Caco-2 (cell line): Measurements from ENCODE around the gene TTC7B. TPM values are rescaled to one million over a fixed set of nuclear protein-coding genes. Genes with fewer than 3 reads are reported as not detected.

Experiments
- BruUV-seq: library from RNA; stranded (reverse); fragments of 400-500 nt; replicated peaks from 2 replicates; lab custom pipeline; 2021; lab: Mats Ljungman, UMichigan
- CTCF ChIA-PET: fragments of 300-600 bp; sonication (Branson Sonifier 250); formaldehyde crosslinking; loops from one replicate; lab custom pipeline; 2022; ENCODE audit warnings: antibody characterized with exemption; lab: Charles Lee
- POLR2A ChIA-PET: fragments of 300-600 bp; sonication (Branson Sonifier 250); formaldehyde crosslinking; loops from one replicate; lab custom pipeline; 2022; ENCODE audit warnings: antibody characterized with exemption; lab: Charles Lee
- DNase-seq, 2 experiments: peaks; one replicate each; pipeline versions ENCODE4 v3.0.0 to v3.0.0-alpha.2; 2020 to 2022
- H3K27me3 ChIP-seq: replicated peaks from 2 replicates; pipeline ENCODE4 v1.6.0; 2011; ENCODE audit warnings: low read length; ENCODE audit not compliant: control insufficient read depth, insufficient read depth
- H3K36me3 ChIP-seq: 2 replicates; pipeline ENCODE4 v1.5.1; 2011; ENCODE audit warnings: low read length; ENCODE audit not compliant: control insufficient read depth, insufficient read depth
- H3K4me1 ChIP-seq: fragments of 250-450 bp; sonication (Bioruptor Pico); 2 replicates; pipeline ENCODE4 v1.5.1; 2020; ENCODE audit warnings: mild to moderate bottlenecking
- H3K4me3 ChIP-seq: 2 replicates; pipeline ENCODE4 v1.5.1; 2011; ENCODE audit warnings: low read depth, mild to moderate bottlenecking, control low read depth, low read length
- H3K9me3 ChIP-seq: fragments of 250-450 bp; sonication (Bioruptor Pico); 2 replicates; pipeline ENCODE4 v1.5.1; 2020; ENCODE audit warnings: mild to moderate bottlenecking, moderate library complexity
- H3K27ac Mint-ChIP-seq: one replicate; pipeline ENCODE4 v1.8.0; 2022; ENCODE audit warnings: mixed read lengths; ENCODE audit not compliant: unreplicated experiment
- H3K27me3 Mint-ChIP-seq: one replicate; pipeline ENCODE4 v1.8.0; 2022; ENCODE audit warnings: mixed read lengths; ENCODE audit not compliant: insufficient read depth, unreplicated experiment
- H3K36me3 Mint-ChIP-seq: one replicate; pipeline ENCODE4 v1.8.0; 2022; ENCODE audit warnings: mild to moderate bottlenecking, mixed read lengths; ENCODE audit not compliant: insufficient read depth, unreplicated experiment
- H3K4me1 Mint-ChIP-seq: one replicate; pipeline ENCODE4 v1.8.0; 2022; ENCODE audit warnings: low read depth, mixed read lengths; ENCODE audit not compliant: unreplicated experiment
- H3K4me3 Mint-ChIP-seq: one replicate; pipeline ENCODE4 v1.8.0; 2022; ENCODE audit warnings: mild to moderate bottlenecking, moderate library complexity, mixed read lengths; ENCODE audit not compliant: unreplicated experiment
- H3K9me3 Mint-ChIP-seq: one replicate; pipeline ENCODE4 v1.8.0; 2022; ENCODE audit warnings: mixed read lengths; ENCODE audit not compliant: unreplicated experiment
- CTCF ChIP-seq, 2 experiments: fragments of 200-600 bp in 1 of 2; IDR thresholded peaks; 1 replicate in 1 of 2; 2 replicates in 1 of 2; pipeline versions ENCODE4 v1.5.1 to v1.8.0; 2011 to 2022; ENCODE audit warnings: antibody characterized with exemption in 1 of 2, control low read depth in 1 of 2, inconsistent platforms in 1 of 2, low read depth in 1 of 2, low read length in 1 of 2, mild to moderate bottlenecking in 1 of 2, moderate library complexity in 1 of 2; ENCODE audit not compliant: insufficient read depth in 1 of 2, severe bottlenecking in 1 of 2, unreplicated experiment in 1 of 2
- intact Hi-C: fragments of 100-400 bp; cut with micrococcal nuclease; formaldehyde crosslinking; loops from one replicate; pipeline ENCODE4 v1.10.0; 2022; ENCODE audit not compliant: unreplicated experiment
- total RNA-seq: library from RNA; stranded (reverse); gene quantifications from 2 replicates; pipeline ENCODE4 v1.2.3, GENCODE V29; 2022

Gene TTC7B
- total RNA-seq, 1 experiment from 2014 or later: 28.5 TPM

GRCh38 chr14:90558983-90559590, 257.1 kb downstream of the TTC7B start:
- BruUV-seq: no TSS peak
- no peaks in the 10 kb centered on the region for H3K27me3 Mint-ChIP-seq
- no peaks in the 10 kb centered on the region for H3K36me3 Mint-ChIP-seq
- H3K4me1 Mint-ChIP-seq: no peaks in the 10 kb centered on the region
- intact Hi-C loops: no loop called here
- H3K9me3 ChIP-seq: no peaks in the 10 kb centered on the region
- H3K27me3 ChIP-seq: no peaks in the 10 kb centered on the region
- no peak overlapping the region for H3K4me3 Mint-ChIP-seq
- no peaks in the 10 kb centered on the region for H3K36me3 ChIP-seq
- TF ChIP-seq CTCF (IDR thresholded peaks at IDR 0.05; ENCODE audit: insufficient read depth in 1 of 2, low read depth in 1 of 2, low read length in 1 of 2, severe bottlenecking in 1 of 2, unreplicated experiment in 1 of 2): no peak
- peak overlapping the region; percentile 23 for H3K27ac Mint-ChIP-seq
- ChIA-PET CTCF (no interaction called here), POLR2A (interaction anchor here (0.6 kb wide), 1 partner anchor 81 kb away, joined by 5 read pairs; no protein-coding TSS in a partner anchor)
- H3K9me3 Mint-ChIP-seq: no peaks in the 10 kb centered on the region
- H3K4me1 ChIP-seq: peaks cover 13% of the 10 kb centered on the region; the same call in 1 of the 2 replicates
- DNase-seq: no peak
- no peak overlapping the region for H3K4me3 ChIP-seq

GRCh38 chr14:90558041-90558982, 257.9 kb downstream of the TTC7B start:
- Mint-ChIP-seq H3K27me3 (no peaks in the 10 kb centered on the region), H3K4me1 (no peaks in the 10 kb centered on the region), H3K4me3 (no peak overlapping the region), H3K27ac (peak overlapping the region; percentile 23), H3K36me3 (no peaks in the 10 kb centered on the region), H3K9me3 (no peaks in the 10 kb centered on the region)
- intact Hi-C loops: no loop called here
- BruUV-seq: no TSS peak
- no peak for DNase-seq
- no peaks in the 10 kb centered on the region for H3K9me3 ChIP-seq
- ChIA-PET POLR2A (no interaction called here), CTCF (no interaction called here)
- TF ChIP-seq CTCF (IDR thresholded peaks at IDR 0.05; ENCODE audit: insufficient read depth in 1 of 2, low read depth in 1 of 2, low read length in 1 of 2, severe bottlenecking in 1 of 2, unreplicated experiment in 1 of 2): no peak
- H3K27me3 ChIP-seq: no peaks in the 10 kb centered on the region
- H3K4me3 ChIP-seq: no peak overlapping the region
- H3K36me3 ChIP-seq: no peaks in the 10 kb centered on the region
- peaks cover 13% of the 10 kb centered on the region; the same call in 1 of the 2 replicates for H3K4me1 ChIP-seq

GRCh38 chr14:90557516-90557915, 258.7 kb downstream of the TTC7B start:
- Histone ChIP-seq H3K4me3 (no peak overlapping the region), H3K27me3 (no peaks in the 10 kb centered on the region), H3K9me3 (no peaks in the 10 kb centered on the region), H3K4me1 (peaks cover 13% of the 10 kb centered on the region; the same call in 1 of the 2 replicates), H3K36me3 (no peaks in the 10 kb centered on the region)
- no peaks in the 10 kb centered on the region for H3K9me3 Mint-ChIP-seq
- no TSS peak for BruUV-seq
- H3K4me1 Mint-ChIP-seq: no peaks in the 10 kb centered on the region
- no peak for TF ChIP-seq CTCF (IDR thresholded peaks at IDR 0.05; ENCODE audit: insufficient read depth in 1 of 2, low read depth in 1 of 2, low read length in 1 of 2, severe bottlenecking in 1 of 2, unreplicated experiment in 1 of 2)
- CTCF ChIA-PET: no interaction called here
- no peak for DNase-seq
- no peaks in the 10 kb centered on the region for H3K36me3 Mint-ChIP-seq
- H3K27ac Mint-ChIP-seq: no peak overlapping the region
- intact Hi-C loops: no loop called here
- POLR2A ChIA-PET: no interaction called here
- H3K27me3 Mint-ChIP-seq: no peaks in the 10 kb centered on the region
- H3K4me3 Mint-ChIP-seq: no peak overlapping the region
